SH-SY5Y (cell line): ENCODE measurements around the gene LCORL.

Experiments used
- GATA2 ChIP-seq: IDR thresholded peaks from 2 replicates; pipeline ENCODE4 v1.6.1; 2011; ENCODE audit warnings: mild to moderate bottlenecking, low read depth, low read length
- GATA3 ChIP-seq: IDR thresholded peaks from 2 replicates; pipeline ENCODE4 v1.6.1; 2011; ENCODE audit warnings: low read depth, mild to moderate bottlenecking, low read length, moderate library complexity

DNA sequence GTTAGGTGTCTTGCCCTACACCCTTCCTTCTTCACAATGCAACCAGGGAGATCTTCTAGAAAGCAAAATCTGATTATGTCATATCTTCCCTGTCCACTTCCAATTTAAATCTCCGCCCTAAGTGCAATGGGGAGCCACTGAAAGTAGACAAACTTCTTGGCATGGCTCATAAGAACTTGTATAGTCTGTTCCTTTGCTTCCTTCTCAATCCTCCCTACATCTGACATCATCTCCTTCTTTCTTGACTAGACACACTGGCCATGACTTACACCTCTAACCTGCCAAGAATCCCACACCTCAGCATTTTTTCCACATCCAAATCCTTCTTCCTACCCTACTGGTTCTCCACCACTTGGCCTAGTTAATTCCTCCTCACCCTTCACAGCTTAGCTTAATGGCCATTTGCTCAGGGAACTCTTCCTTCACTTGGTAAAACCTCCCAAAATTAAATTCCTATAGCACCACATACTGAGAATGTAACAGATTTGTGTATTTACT lies 155.6 kb downstream of the LCORL start:
- TF ChIP-seq GATA2 (no peak), GATA3 (no peak)
